ENCODE results near the gene TRMT2A. TPM values are rescaled to one million over a fixed set of nuclear protein-coding genes. Genes with fewer than 3 reads are reported as not detected.
A peak's percentile ranks its signal among the peaks of the same experiment; 100 is the strongest.
"Not testable (repeated sequence)": the region's sequence is repeated elsewhere in the genome, so short reads cannot be mapped to it uniquely, and the experiment has no call there.

The TRMT2A gene
- total RNA-seq, 2 donors from 2014 or later: 25.7 to 37.7 TPM

DNA sequence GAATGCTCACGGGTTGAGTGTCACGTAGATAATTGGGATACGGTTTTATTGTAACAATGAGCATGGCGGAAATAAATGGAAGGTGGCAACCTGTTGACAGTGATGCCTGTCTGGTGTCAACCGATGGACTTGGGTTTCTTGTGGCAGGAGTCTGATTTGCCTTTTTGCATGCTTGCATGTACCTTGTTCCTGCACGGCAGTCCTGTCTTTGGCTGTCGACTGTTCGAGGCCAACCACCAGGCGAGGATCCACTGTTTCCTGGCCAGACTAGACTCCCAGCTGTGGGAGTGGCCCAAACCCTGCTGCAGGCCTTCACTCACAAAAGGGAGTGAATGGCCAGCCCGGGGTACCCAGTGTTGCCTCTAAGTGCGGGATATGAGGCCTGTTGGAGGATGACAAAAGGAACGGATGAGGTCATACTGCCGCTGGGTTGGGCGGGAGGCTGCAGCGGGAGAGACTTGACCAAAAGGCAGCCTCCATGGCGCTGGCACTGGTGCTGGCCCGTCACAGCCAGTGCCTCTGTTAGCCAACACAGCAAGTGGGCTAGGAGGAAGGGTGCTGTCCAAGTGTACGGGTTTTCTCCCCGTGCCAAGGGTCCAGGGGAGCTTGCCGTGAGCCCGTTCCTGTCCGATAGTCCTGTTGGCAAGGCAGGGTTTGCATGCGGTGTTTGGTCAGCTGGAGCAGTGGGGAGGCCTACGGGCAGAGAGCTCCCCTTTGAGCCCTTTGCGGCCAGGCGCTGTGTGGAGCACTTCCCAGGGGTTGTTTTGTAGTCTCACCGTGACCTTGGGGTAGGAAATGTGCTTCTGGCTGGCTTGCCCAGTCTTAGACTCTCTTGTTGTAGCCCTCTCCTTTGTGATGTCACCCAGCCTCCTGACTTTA is 36.0 kb downstream of the TRMT2A start:
- DNase-seq (ENCODE audit: low spot score): no peak
- intact Hi-C loops (cut with DNase I): no loop called here

DNA sequence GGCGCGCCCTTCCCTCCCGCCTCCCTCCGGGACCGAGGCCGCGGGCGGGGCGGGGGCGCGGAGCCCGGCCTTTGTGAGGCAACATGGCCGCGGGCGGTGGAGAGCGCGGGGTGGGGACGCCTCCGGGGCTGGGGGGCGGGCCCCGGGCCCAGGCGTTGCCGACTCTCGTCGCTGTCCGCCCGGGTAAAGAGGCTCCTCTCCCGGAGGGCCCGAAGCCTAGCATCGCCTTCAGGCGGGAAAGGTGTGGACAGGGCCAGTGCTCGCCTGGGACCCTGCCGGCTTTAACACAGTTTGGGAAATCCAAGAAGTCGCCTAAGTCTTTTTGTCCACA is 36.6 kb downstream of the TRMT2A start:
- peak; percentile 88 for DNase-seq (ENCODE audit: low spot score)
- intact Hi-C loops (cut with DNase I): no loop called here

DNA sequence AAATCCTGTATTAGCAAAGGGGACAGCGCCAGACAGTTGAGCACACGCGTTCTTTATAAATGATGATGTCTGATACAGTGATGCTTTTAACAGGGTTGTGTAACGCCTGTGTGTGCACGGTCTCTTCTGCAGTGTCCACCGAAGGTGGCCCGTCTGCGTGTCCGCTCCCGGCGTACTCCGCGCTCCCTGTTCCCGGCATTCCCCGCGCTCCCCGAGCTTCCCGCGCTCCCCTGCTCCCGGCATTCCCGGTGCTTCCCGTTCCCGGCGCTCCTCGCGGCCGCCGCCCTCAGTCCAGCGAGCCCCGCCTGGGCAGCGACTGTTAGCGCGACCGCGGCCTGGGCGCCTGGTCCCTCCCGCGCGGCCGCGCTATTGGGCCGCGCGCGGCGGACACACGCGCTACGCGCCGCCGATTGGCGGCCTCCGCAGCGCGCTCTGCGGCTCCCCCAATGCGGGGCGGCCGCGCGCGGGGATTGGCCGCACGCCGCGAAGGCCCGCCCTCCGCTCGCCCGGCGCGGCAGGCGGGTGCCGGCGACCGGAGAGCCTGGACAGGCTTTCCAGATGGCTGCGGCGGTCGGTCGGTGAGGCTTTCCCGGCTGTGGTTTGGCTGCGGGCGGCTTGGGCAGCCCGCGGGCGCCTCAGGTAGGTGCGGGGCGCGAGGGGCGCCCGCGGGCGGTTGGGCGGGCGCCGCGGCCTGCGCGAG is 37.1 kb downstream of the TRMT2A start, which contains the start of gene DGCR8:
TSS of gene DGCR8 (plus strand) at position 497 of the 700 bp plus-strand sequence. CDS start 5,723 bp downstream, outside the sequence.
- intact Hi-C loops (cut with DNase I): no loop called here

DNA sequence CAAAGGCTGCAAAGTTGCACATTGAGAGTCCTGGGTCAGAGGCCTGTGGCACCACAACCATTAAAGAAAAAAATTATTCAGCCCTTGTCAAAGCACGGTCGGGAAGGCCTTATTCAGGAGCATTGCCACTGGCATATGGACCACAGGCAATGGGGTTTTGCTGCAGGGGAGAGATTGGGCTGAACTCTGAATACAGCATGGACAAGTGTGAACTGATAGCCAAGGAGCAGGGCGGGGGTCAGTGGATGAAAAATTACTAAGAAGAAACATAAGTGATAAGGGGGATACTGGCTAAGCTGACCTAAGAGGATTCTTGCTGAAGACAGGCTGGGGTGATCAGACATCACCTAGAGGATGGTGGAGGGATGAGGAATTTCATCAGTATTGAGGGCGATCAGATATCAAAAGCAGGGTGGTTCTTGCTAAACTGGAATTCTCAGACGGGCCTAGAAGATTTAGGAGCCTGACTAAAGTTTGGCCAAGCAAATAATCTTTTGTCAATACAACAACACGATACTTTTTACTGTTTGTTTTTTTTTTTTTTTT is 40.3 kb downstream of the TRMT2A start:
- DNase-seq (ENCODE audit: low spot score): no peak
- intact Hi-C loops (cut with DNase I): no loop called here

More for the DNA sequence above, 37.1 kb downstream of the TRMT2A start, which contains the start of gene DGCR8:
- peak; percentile 97 for DNase-seq (ENCODE audit: low spot score)

DNA sequence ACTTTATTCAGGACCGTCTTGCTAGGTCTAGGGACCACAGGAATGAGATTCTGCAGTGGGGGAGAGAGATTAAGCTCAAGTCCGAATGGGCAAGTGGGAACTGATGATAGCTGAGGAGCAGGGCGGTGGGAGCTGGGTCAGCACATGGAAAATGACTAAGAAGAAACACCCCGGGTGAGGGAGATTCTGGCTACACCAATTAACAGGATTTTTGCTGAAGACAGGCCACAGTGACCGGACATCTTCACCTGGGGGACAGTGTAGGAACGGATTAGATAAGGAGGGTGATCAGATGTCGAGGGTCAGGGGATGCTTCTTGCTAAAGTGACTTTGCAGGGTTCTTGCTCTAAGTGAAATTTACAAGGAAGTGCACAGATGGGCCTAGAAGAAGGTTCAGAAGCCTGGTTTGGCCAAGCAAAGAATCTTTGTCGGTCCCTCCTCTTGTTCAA is 45.5 kb downstream of the TRMT2A start:
- DNase-seq (ENCODE audit: low spot score): no peak
- intact Hi-C loops (cut with DNase I): no loop called here

DNA sequence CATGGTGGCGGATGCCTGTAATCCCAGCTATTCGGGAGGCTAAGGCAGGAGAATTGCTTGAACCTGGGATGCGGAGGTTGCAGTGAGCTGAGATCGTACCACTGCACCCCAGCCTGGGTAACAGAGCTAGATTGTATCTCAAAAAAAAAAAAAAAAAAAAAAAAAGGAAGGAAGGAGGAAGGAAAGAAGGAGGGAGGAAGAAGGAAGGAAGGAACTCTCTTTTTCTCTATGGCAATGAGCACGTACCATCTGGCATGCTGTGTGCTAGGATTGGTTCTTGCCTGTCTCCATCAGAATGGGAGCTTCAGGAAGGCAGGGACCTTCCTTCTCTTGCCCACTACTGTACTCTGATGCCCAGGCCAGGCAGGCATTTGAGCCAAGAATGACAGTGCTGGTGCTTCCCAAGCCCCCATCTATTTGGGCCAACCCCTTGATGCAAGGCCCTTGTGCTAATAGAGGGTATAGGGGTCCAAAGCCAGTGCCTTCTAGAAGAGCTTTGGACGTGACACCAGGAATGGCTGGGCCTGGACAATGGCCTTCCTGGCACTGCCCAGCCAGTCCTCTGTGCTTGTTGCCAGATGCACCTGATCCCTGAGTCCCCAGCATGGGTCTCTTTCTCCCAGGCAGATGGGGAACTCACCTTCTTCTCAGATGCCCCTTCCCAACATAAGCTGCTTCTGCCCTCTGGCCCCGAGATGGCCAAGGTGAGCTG is 47.5 kb downstream of the TRMT2A start:
- intact Hi-C loops (cut with DNase I): no loop called here
- DNase-seq (ENCODE audit: low spot score): no peak

DNA sequence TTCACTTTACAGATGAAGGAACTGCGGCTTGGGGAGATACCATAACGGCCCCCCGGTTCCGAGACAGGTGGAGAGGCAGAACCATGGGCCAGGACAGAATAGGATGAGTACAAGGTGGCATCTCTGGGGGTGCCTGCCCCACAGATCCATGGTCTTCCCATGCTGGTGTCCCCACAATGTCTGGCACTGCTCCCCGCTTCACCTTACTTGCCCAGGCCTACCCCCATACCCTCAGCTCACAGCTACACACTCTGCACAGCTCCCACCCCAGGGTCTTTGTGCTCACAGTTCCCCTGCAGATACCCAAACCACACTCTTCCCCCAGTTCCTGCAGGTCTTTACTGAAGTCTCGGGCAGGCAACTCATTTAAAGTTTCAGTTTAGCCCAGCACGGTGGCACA is 48.4 kb downstream of the TRMT2A start:
- intact Hi-C loops (cut with DNase I): no loop called here
- no peak for DNase-seq (ENCODE audit: low spot score)

DNA sequence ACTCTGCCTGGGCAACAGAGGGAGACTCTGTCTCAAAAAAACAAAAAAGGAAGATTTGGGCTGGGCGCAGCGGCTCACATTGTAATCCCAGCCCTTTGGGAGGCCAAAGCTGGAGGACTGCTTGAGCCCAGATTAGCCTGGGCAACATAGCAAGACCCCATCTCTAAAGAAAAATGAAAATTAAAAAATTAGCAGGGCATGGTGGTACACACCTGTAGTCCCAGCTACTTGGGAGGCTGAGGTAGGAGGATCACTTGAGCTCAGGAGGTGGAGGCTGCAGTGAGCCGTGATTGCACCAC is 49.7 kb downstream of the TRMT2A start:
- DNase-seq (ENCODE audit: low spot score); intact Hi-C loops (cut with DNase I): not testable (repeated sequence)

DNA sequence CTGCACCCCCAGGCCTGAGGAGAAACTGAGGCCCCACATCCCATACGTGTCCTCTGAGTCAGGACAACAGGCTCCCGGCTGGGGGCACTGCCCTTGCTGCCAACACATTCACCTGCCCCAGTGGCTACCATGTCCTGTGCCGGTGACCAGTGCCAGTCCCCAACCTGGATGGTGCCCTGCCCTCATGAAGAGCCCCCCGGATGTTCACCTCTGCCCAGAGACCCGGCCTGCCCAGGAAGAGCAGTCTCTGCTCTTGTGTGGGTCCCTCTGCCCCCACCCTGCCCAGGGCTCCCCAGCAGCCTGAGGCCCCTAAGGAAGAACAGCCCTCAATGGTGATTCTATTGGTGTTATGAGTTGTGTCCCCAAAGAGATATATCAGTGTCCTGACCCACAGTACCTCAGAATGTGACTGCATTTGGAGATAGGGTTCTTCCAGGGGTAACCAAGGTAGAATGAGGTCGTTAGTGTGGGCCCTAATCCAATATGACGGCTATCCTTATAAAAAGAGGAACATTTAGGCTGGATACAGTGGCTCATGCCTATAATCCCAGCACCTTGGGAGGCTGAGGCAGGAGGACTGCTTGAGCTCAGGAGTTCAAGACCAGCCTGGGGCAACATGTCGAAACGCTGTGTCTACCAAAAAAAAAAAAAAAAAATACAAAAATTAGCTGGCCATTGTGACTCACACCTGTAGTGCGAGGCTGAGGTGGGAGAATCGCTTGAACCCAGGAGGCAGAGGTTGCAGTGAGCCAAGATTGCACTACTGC is 50.2 kb downstream of the TRMT2A start:
- no peak for DNase-seq (ENCODE audit: low spot score)
- intact Hi-C loops (cut with DNase I): no loop called here

DNA sequence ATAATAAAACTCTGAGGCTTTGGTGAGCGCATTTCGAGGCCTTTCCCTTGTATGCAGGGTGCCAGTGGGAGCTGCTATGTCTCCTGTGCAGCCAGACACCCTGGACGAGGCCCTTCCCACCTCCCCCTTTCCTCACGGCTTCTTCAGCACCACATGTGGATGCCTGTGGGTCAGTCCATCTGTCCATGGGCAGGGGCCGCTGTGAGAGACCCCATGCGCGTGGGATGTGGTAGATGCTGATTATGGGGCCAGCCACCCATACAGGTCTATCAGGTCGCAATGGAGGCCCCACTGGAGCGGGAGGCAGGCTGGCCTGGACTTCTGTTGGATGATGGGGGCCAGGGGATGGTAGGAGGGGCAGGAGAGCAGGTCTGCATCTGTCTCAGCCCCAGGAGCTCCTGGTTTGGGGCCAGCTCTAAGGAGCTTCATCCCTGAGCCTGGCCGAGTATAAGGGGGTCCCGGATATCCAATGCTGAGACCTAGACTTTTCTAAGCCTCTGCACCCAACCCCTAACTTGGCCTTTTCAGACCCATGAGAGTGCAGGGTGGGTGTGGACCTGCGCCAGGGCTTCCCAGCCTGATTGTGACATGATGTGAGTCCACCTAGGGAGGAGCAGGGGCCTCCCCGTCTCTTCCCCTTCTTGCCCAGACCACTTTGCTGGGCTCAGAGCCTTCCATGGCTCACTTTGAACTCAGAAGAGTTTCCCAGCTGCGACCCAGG is 51.0 kb downstream of the TRMT2A start:
- intact Hi-C loops (cut with DNase I): no loop called here
- no peak for DNase-seq (ENCODE audit: low spot score)

DNA sequence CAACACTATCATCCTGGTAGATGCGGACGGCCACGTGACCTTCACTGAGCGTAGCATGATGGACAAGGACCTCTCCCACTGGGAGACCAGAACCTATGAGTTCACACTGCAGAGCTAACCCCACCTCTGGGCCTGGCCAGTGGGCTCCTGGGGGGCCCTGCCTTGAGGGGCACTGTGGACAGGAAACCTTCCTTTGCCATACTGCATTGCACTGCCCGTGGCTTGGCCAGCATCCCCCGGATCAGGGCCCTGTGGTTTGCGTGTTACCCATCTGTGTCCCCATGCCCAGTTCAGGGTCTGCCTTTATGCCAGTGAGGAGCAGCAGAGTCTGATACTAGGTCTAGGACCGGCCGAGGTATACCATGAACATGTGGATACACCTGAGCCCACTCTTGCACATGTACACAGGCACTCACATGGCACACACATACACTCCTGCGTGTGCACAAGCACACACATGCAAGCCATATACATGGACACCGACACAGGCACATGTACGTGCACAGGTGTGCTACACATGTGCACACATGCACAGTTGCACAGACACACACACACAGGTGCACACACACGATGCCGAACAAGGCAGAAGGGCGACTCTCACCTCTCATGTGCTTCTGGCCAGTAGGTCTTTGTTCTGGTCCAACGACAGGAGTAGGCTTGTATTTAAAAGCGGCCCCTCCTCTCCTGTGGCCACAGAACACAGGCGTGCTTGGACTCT is 52.3 kb downstream of the TRMT2A start:
- DNase-seq (ENCODE audit: low spot score): no peak
- intact Hi-C loops (cut with DNase I): no loop called here

DNA sequence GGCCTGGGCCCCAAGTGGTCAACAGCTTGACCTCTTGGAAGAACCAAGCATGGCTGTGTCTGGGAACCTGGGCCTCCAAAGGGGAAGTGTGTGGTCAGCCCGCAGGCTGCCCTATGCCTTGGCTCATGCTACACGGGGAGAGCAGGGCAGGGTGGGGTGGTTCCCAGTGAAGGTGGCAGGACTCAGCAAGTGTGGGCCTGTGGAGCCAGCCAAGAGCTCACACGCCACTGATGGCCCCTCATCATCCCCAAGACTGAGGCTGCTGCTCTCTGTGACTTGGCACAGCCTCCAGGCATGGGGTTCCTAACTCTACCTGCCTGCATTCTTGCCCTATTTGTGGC is 52.9 kb downstream of the TRMT2A start:
- no peak for DNase-seq (ENCODE audit: low spot score)
- intact Hi-C loops (cut with DNase I): no loop called here

DNA sequence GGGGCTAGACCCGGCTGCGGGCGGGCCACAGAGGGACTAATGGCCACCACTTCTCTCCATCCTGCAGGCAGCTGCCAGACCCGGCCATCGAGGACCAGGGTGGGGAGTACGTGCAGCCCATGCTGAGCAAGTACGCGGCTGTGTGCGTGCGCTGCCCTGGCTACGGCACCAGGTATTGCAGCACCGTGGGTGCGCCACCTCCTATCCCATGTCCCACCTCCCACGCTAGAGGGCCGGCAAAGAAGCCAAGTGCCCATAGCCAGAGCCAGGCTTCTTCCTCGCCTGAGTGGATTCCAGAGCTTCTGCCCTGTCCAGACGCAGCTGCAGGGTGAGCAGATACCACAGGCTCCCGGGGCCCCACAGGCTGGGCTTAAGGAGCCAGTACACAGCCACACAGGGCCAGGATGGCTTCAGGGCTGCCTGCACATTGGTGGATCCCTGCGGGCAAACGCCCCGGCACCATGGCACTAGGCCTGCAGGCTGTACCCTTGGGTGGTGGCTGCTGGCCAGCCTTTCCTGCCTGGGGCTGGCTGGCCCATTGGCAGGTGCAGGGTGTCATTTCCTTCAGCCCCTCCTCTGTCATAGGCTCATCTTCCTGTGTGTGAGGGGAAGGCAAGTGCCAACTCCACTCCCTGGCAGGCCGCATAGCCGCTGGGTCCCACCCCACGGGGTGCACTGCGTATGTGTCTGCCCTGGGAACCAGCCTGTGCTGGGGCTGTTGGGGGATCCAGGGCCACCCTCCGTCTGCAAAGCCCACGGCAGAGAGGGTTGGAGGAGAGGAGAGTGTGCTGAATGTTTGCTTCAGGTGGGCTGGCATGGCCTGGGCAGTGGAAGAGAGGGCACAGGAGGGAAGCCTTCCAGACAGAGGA is 53.5 kb downstream of the TRMT2A start:
- intact Hi-C loops (cut with DNase I): no loop called here
- DNase-seq (ENCODE audit: low spot score): no peak

DNA sequence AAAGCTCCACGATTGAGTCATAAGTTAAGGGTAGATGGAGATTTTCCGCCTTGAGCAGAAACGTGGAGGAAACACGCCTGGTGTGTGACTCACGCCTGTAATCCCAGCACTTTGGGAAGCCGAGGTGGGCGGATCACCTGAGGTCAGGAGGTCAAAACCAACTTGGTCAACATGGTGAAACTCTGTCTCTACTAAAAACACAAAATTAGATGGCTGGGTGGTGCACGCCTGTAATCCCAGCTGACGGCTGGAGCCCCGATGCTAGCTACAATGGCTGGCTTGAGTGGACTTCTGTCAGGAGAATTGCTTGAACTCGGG is 54.3 kb downstream of the TRMT2A start:
- intact Hi-C loops (cut with DNase I): no loop called here

DNA sequence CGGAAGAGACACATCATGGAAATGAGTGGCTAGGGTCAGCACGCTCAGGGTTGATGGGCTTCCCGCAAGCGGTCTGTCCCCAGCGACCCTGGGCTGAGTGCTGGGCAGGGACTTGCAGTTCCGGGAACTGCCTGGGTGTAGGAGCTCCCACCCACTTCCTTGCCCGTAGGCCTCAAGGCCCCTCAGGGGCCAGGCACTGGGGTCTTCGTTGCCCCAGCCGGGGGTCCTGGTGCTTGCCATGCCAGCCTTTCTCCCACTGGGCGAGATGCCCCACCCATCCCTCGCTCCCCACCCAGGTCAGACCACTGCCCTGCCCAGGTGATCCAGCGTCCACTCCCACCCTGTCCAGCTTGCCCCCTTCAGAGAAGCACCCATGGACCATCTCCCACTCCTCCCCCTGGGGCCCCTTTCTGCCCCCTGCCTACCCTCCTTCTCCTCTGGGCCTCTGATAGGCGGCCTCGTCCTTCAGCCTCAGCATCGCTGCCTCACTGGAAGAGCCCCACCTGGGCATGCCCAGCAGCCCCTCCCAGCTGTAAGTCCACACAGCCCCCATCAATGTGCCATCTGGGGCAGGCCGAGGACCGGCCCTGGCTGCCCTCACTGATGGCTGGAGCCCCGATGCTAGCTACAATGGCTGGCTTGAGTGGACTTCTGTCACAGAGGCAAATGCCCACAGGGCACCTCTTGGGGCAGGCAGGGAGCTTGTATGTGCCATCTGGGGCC is 54.8 kb downstream of the TRMT2A start:
- no peak for DNase-seq (ENCODE audit: low spot score)
- intact Hi-C loops (cut with DNase I): no loop called here

More for the DNA sequence above, 54.3 kb downstream of the TRMT2A start:
- DNase-seq (ENCODE audit: low spot score): no peak
